H1 (cell line): ENCODE data around the gene RXRA. TPM values are rescaled to one million over a fixed set of nuclear protein-coding genes. Genes with fewer than 3 reads are reported as not detected.

ENCODE experiments used
- CTCF ChIA-PET: fragments of 300-600 bp; sonication (Branson Sonifier 250); formaldehyde crosslinking; loops from one replicate; lab custom pipeline; 2021; ENCODE audit not compliant: partially characterized antibody; lab: Charles Lee
- POLR2A ChIA-PET: fragments of 300-600 bp; sonication (Branson Sonifier 250); formaldehyde crosslinking; loops from one replicate; lab custom pipeline; 2021; ENCODE audit warnings: inconsistent platforms; ENCODE audit not compliant: partially characterized antibody; lab: Charles Lee
- DNase-seq, 2 experiments: peaks; one replicate each; pipeline versions ENCODE4 v3.0.0 to v3.0.0-alpha.2; 2010 to 2022; ENCODE audit warnings: low spot score in 2 of 2, low read depth in 1 of 2, mixed read lengths in 1 of 2
- FAIRE-seq: peaks from 2 replicates; lab custom pipeline; 2011; peaks lifted over from hg19 to GRCh38; lab: Jason Lieb, UNC
- H2AFZ ChIP-seq: 2 replicates; pipeline ENCODE4 v1.8.1; 2012; ENCODE audit warnings: low read length, inconsistent platforms
- H2AK5ac ChIP-seq: 2 replicates; pipeline ENCODE4 v1.6.1; 2013; ENCODE audit warnings: low read depth, low read length
- H2BK120ac ChIP-seq: replicated peaks from 2 replicates; pipeline ENCODE3; 2013; ENCODE audit warnings: low read depth, low read length, inconsistent platforms
- H2BK12ac ChIP-seq: 2 replicates; pipeline ENCODE4 v1.6.1; 2013; ENCODE audit warnings: low read depth, low read length
- H2BK15ac ChIP-seq: 2 replicates; pipeline ENCODE4 v1.6.1; 2013; ENCODE audit warnings: low read length
- H2BK20ac ChIP-seq: 2 replicates; pipeline ENCODE4 v1.6.1; 2013; ENCODE audit warnings: low read length
- H2BK5ac ChIP-seq: 2 replicates; pipeline ENCODE4 v1.6.1; 2013; ENCODE audit warnings: low read depth, low read length
- H3K14ac ChIP-seq: 2 replicates; pipeline ENCODE4 v1.6.1; 2013; ENCODE audit warnings: inconsistent platforms; ENCODE audit not compliant: insufficient read length
- H3K18ac ChIP-seq: 2 replicates; pipeline ENCODE4 v1.6.1; 2013; ENCODE audit warnings: low read length; ENCODE audit errors: extremely low read depth
- H3K23ac ChIP-seq: 2 replicates; pipeline ENCODE4 v1.6.1; 2013; ENCODE audit warnings: inconsistent platforms; ENCODE audit not compliant: insufficient read length
- H3K23me2 ChIP-seq: 2 replicates; pipeline ENCODE4 v1.6.1; 2013; ENCODE audit warnings: low read depth, low read length
- H3K27ac ChIP-seq: 2 replicates; pipeline ENCODE4 v1.6.1; 2011; ENCODE audit warnings: low read depth, low read length, inconsistent platforms
- H3K27me3 ChIP-seq, 4 experiments: replicated peaks in 1 of 4; 1 replicate in 1 of 4; 2 replicates in 3 of 4; pipeline versions ENCODE4 v1.6.1 to v1.8.1; 2011 to 2013; ENCODE audit warnings: low read length in 3 of 4, mild to moderate bottlenecking in 3 of 4, inconsistent platforms in 2 of 4, mixed read lengths in 2 of 4, moderate library complexity in 1 of 4; ENCODE audit not compliant: control insufficient read depth in 3 of 4, insufficient read depth in 3 of 4; ENCODE audit errors: extremely low read depth in 1 of 4
- H3K36me3 ChIP-seq, 4 experiments: 2 replicates each; pipeline versions ENCODE4 v1.6.1 to v1.8.1; 2011 to 2013; ENCODE audit warnings: mild to moderate bottlenecking in 4 of 4, low read length in 3 of 4, moderate library complexity in 2 of 4, control low read depth in 1 of 4, inconsistent platforms in 1 of 4; ENCODE audit not compliant: insufficient read depth in 4 of 4, control insufficient read depth in 2 of 4
- H3K4ac ChIP-seq: replicated peaks from 2 replicates; pipeline ENCODE3; 2013; ENCODE audit warnings: low read length, low read depth, mixed read lengths, inconsistent platforms; ENCODE audit not compliant: insufficient read length
- H3K4me1 ChIP-seq, 4 experiments: replicated peaks in 1 of 4; 1 replicate in 1 of 4; 2 replicates in 3 of 4; pipeline versions ENCODE4 v1.6.1 to v1.8.1; 2011 to 2013; ENCODE audit warnings: low read length in 3 of 4, inconsistent platforms in 2 of 4, mixed read lengths in 1 of 4; ENCODE audit not compliant: insufficient read depth in 4 of 4, control insufficient read depth in 3 of 4
- H3K4me2 ChIP-seq, 2 experiments: 2 replicates each; pipeline versions ENCODE4 v1.6.1 to v1.8.1; 2011 to 2013; ENCODE audit warnings: low read depth in 2 of 2, low read length in 2 of 2, control low read depth in 1 of 2, inconsistent platforms in 1 of 2, mild to moderate bottlenecking in 1 of 2; ENCODE audit not compliant: insufficient read depth in 1 of 2
- H3K4me3 ChIP-seq, 4 experiments: fragments of 200-600, 300-600 bp in 1 of 4; sonication (generic), shearing (Covaris generic), sonication (Bioruptor Twin) in 1 of 4; 2 replicates each; pipeline versions ENCODE4 v1.5.1 to v1.8.1; 2011 to 2016; ENCODE audit warnings: low read length in 4 of 4, low read depth in 3 of 4, control low read depth in 2 of 4, inconsistent platforms in 2 of 4, mild to moderate bottlenecking in 2 of 4, mixed read lengths in 1 of 4, moderate library complexity in 1 of 4; ENCODE audit not compliant: insufficient read depth in 2 of 4; ENCODE audit errors: extremely low read depth in 1 of 4
- H3K56ac ChIP-seq: replicated peaks from 2 replicates; pipeline ENCODE3; 2013; ENCODE audit warnings: low read depth, mild to moderate bottlenecking, mixed read lengths, low read length, inconsistent platforms; ENCODE audit not compliant: insufficient read length
- H3K79me1 ChIP-seq: 2 replicates; pipeline ENCODE4 v1.6.1; 2013; ENCODE audit warnings: low read depth, low read length, control low read depth
- H3K79me2 ChIP-seq, 2 experiments: 2 replicates each; pipeline versions ENCODE4 v1.6.1 to v1.8.1; 2012 to 2013; ENCODE audit warnings: low read length in 2 of 2, mild to moderate bottlenecking in 2 of 2, inconsistent platforms in 1 of 2; ENCODE audit not compliant: insufficient read depth in 2 of 2, control insufficient read depth in 1 of 2
- H3K9ac ChIP-seq, 4 experiments: replicated peaks in 1 of 4; 1 replicate in 1 of 4; 2 replicates in 3 of 4; pipeline versions ENCODE4 v1.6.1 to v1.8.1; 2011 to 2013; ENCODE audit warnings: low read depth in 3 of 4, low read length in 3 of 4, control low read depth in 2 of 4, mild to moderate bottlenecking in 2 of 4, moderate library complexity in 2 of 4, inconsistent platforms in 1 of 4; ENCODE audit errors: extremely low read depth in 1 of 4
- H3K9me3 ChIP-seq, 2 experiments: 2 replicates each; pipeline versions ENCODE4 v1.6.1 to v1.8.1; 2012 to 2013; ENCODE audit warnings: mild to moderate bottlenecking in 2 of 2, moderate library complexity in 2 of 2, control low read depth in 1 of 2, inconsistent platforms in 1 of 2, low read depth in 1 of 2, low read length in 1 of 2, mixed read lengths in 1 of 2; ENCODE audit not compliant: insufficient read depth in 2 of 2
- H4K20me1 ChIP-seq, 2 experiments: replicated peaks in 1 of 2; 2 replicates each; pipeline versions ENCODE3 to v1.8.1; 2011 to 2013; ENCODE audit warnings: inconsistent platforms in 2 of 2, low read length in 2 of 2, mild to moderate bottlenecking in 1 of 2; ENCODE audit not compliant: insufficient read depth in 2 of 2, control insufficient read depth in 1 of 2
- H4K5ac ChIP-seq: 2 replicates; pipeline ENCODE4 v1.6.1; 2013; ENCODE audit warnings: low read length, low read depth, mixed read lengths, inconsistent platforms; ENCODE audit not compliant: insufficient read length
- H4K8ac ChIP-seq: 2 replicates; pipeline ENCODE4 v1.8.0; 2013; ENCODE audit warnings: mild to moderate bottlenecking, moderate library complexity, low read length, inconsistent platforms; ENCODE audit not compliant: insufficient read depth; ENCODE audit errors: extremely low read depth
- H4K91ac ChIP-seq: replicated peaks from 2 replicates; pipeline ENCODE3; 2013; ENCODE audit warnings: low read length, mixed read lengths, inconsistent platforms; ENCODE audit not compliant: insufficient read length
- EZH2 ChIP-seq: fragments of 200-600 bp; sonication (generic); IDR thresholded peaks from 2 replicates; pipeline ENCODE4 v1.7.1; 2012; ENCODE audit warnings: low read depth, mild to moderate bottlenecking, moderate library complexity, low read length, inconsistent platforms; ENCODE audit not compliant: severe bottlenecking
- GABPA ChIP-seq: IDR thresholded peaks from 2 replicates; pipeline ENCODE4 v1.6.1; 2011; ENCODE audit warnings: mild to moderate bottlenecking, low read length, moderate library complexity, borderline replicate concordance; ENCODE audit not compliant: insufficient read depth
- KDM4A ChIP-seq: IDR thresholded peaks from one replicate; pipeline ENCODE4 v1.7.1; 2012; ENCODE audit warnings: low read depth, mild to moderate bottlenecking, moderate library complexity, low read length, inconsistent platforms; ENCODE audit not compliant: severe bottlenecking
- TEAD4 ChIP-seq: IDR thresholded peaks from 2 replicates; pipeline ENCODE4 v1.6.1; 2012; ENCODE audit warnings: low read depth, low read length, inconsistent platforms, mixed read lengths
- WGBS, 2 experiments: shearing (Covaris generic) in 1 of 2; methylation state at CpG; one replicate each; pipeline versions ENCODE4 v1.1.6 to v1.1.7; 2013 to 2015; ENCODE audit warnings: low lambda C conversion rate in 2 of 2, mixed read lengths in 2 of 2, inconsistent platforms in 1 of 2, low coverage in 1 of 2, missing lambda C conversion rate in 1 of 2; ENCODE audit not compliant: insufficient replicate concordance in 2 of 2, insufficient coverage in 1 of 2, insufficient read length in 1 of 2; ENCODE audit errors: extremely low coverage in 1 of 2, missing lambda C conversion rate in 1 of 2; 5-methylcytosine and 5-hydroxymethylcytosine counted together
- polyA plus RNA-seq, 7 experiments: library from polyadenylated mRNA; depleted of rRNA in 3 of 7; stranded (reverse) in 5 of 7; unstranded in 2 of 7; fragments of >200 nt in 5 of 7; fragments of 200-250 nt in 2 of 7; gene quantifications; 1 replicate in 5 of 7; 2 replicates in 1 of 7; 4 replicates in 1 of 7; pipeline versions ENCODE4 v1.2.1 to v1.2.3, GENCODE V29; 2011 to 2013; ENCODE audit warnings: missing spikeins in 2 of 7, mixed read lengths in 2 of 7
- total RNA-seq: library from RNA; stranded (reverse); fragmentation: NEBNext Ultra II Directional; extraction: Animal tissue kit (Norgen Biotek cat#: 25700); gene quantifications from 2 replicates; pipeline ENCODE4 v1.2.1, GENCODE V29; 2021
- TF ChIP-seq, protein P1 (sequence below): IDR thresholded peaks from 2 replicates; pipeline ENCODE4 v1.6.1; 2012; ENCODE audit warnings: inconsistent platforms

Gene RXRA
- total and polyA plus RNA-seq, 2 of the 8 experiments (the other 6 are each of a cell fraction or from before 2014, with no cell fraction given): 9.8 to 29.4 TPM

DNA sequence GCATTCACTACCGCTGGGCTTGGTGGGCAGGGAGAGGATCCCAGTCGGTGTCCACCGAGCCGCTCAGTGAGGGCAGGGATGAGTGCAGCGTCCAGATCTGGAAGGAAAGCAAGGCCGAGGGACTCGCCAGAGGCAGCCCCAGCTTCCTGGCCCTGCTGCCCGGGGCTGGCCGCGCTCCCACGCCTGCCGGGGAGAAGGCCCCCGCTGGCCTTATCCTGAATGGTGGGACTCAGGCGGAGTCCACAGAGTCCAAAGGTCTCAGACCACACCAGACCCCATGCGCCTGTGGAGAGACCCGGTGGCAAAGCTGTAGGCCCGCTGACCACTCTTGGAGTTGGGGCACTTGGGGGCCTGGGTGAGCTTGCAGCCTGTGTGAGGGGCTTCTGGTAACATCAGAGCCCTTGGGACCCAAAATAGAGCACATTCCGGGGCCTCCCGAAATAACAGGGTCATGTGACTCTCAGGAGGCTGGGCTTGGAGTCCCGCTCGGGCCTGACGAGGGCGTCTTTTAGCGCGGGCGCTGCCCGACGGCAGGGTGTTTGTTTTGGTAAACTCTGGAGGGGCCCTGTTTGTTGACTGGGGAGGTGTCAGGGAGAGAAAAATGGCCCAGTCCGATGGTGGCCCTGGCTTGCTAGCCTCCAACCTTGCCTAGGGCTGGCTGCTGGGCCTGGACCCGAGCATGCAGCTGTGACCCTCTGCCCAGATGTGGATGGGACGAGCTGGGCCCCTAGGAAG is 2.8 kb downstream of the RXRA start:
- POLR2A ChIA-PET: interaction anchor here (1.2 kb wide), 1 partner anchor 18 kb away, joined by 3 read pairs; no protein-coding TSS in a partner anchor
- H2BK120ac ChIP-seq: no peak overlapping the region
- H3K79me1 ChIP-seq: peaks cover 23% of the 10 kb centered on the region
- no peak overlapping the region for H2AFZ ChIP-seq
- no peak for FAIRE-seq
- no peak overlapping the region for H2BK15ac ChIP-seq
- 0 out of 2 replicates have a peak, but pooled peaks have one; percentile 17 for TF ChIP-seq TEAD4
- TF ChIP-seq EZH2: no peak
- TF ChIP-seq GABPA: no peak
- no peak for TF ChIP-seq KDM4A
- TF ChIP-seq, protein P1, sequence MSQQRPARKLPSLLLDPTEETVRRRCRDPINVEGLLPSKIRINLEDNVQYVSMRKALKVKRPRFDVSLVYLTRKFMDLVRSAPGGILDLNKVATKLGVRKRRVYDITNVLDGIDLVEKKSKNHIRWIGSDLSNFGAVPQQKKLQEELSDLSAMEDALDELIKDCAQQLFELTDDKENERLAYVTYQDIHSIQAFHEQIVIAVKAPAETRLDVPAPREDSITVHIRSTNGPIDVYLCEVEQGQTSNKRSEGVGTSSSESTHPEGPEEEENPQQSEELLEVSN: no peak
- TF ChIP-seq, all 59 proteins: peak for 1
- H3K9me3 ChIP-seq: no peaks in the 10 kb centered on the region
- H3K18ac ChIP-seq: no peak overlapping the region
- H3K4me3 ChIP-seq: no peak overlapping the region
- no peak overlapping the region for H4K5ac ChIP-seq
- H3K23ac ChIP-seq: no peak overlapping the region
- H3K56ac ChIP-seq: no peak overlapping the region
- H3K4me2 ChIP-seq: no peak overlapping the region; a peak in 1 of 4 replicates
- peaks cover 0 to 6% (median 2%) of the 10 kb centered on the region in 4 experiments; a peak in 2 of 7 replicates for H3K27me3 ChIP-seq
- H3K23me2 ChIP-seq: peaks cover 10% of the 10 kb centered on the region; the same call in 1 of the 2 replicates
- H4K91ac ChIP-seq: no peak overlapping the region
- H3K4me1 ChIP-seq: peaks cover 0 to 41% (median 22%) of the 10 kb centered on the region in 4 experiments; a peak in 6 of 7 replicates
- DNase-seq: no peak
- H3K9ac ChIP-seq: no peak overlapping the region
- H3K27ac ChIP-seq: no peak overlapping the region
- H3K4ac ChIP-seq: no peak overlapping the region
- H4K8ac ChIP-seq: peak overlapping the region; percentile 77; the same call in 1 of the 2 replicates
- 84% methylated on average over 24 of the region's 31 CpGs; no CpG with 5 or more reads in 1 of the 2 experiments for WGBS, 2 experiments
- CTCF ChIA-PET: interaction anchor here (0.7 to 3.2 kb wide), 8 partner anchors 8 to 207 kb away, joined by 3 to 17 read pairs (median 4); no protein-coding TSS in a partner anchor
- H3K14ac ChIP-seq: no peak overlapping the region
- H4K20me1 ChIP-seq: peaks cover 16 to 19% of the 10 kb centered on the region in 2 experiments
- no peak overlapping the region for H2BK5ac ChIP-seq
- H2AK5ac ChIP-seq: no peak overlapping the region
- no peak overlapping the region for H2BK12ac ChIP-seq
- no peak overlapping the region for H2BK20ac ChIP-seq
- peaks cover 8 to 65% of the 10 kb centered on the region in 2 experiments; a peak in 3 of 4 replicates for H3K79me2 ChIP-seq
- no peaks in the 10 kb centered on the region for H3K36me3 ChIP-seq
